Peyer's patch (tissue), 4 donors: ENCODE measurements around the gene MCIDAS.

Experiments
- CTCF ChIP-seq, 6 experiments: fragments of 450-650 bp in 4 of 6; fragments of 200-600 bp in 2 of 6; sonication (generic) in 1 of 6; IDR thresholded peaks; one replicate each; pipeline ENCODE4 v1.5.1; 2017 to 2019; ENCODE audit warnings: antibody characterized with exemption in 6 of 6, mild to moderate bottlenecking in 3 of 6, moderate library complexity in 1 of 6
- POLR2A ChIP-seq, 2 donors: fragments of 450-650 bp; IDR thresholded peaks; one replicate each; pipeline ENCODE4 v1.5.1; 2017; ENCODE audit warnings: antibody characterized with exemption in 2 of 2, mild to moderate bottlenecking in 2 of 2, moderate library complexity in 2 of 2

GRCh38 chr5:55223812-55224240 lies 3.3 kb downstream of the MCIDAS start:
- TF ChIP-seq CTCF (IDR thresholded peaks at IDR 0.05) (no peak), POLR2A (IDR thresholded peaks at IDR 0.05) (no peak)
